ENCODE measurements around the gene UPK3BL1. TPM values are rescaled to one million over a fixed set of nuclear protein-coding genes. Genes with fewer than 3 reads are reported as not detected.
"Not testable (repeated sequence)": the region's sequence is repeated elsewhere in the genome, so short reads cannot be mapped to it uniquely, and the experiment has no call there.

Gene UPK3BL1
- total and polyA plus RNA-seq, 4 donors, result 11.2 to 54.3 (median 22.7) TPM

DNA sequence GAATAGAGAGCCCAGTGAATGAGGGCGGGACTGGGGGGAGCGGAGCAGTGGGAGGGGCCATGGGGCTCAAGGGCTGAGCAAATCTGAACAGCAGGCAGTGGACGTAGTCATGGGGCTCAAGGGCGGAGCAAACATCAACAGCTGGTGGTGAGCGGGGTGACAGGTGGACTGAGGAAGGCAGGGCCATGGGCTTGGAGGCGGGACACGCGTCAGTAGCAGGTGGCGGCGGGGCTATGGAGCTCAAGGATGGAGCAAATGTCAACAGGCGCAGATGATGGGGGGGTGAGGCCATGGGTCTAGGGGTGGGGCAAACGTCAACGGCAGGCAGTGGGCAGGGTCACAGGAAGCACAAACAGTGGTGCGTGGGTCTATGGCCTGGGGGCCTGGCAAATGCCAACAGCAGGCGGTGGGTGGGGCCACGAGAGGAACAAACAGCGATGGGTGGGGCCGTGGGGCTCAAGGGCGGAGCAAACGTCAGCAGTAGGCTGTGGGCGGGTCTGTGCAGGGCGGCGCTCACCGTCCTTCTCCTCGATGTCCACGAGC, 50.0 kb downstream of the UPK3BL1 start:
- H3K4me1 ChIP-seq (ENCODE audit: control insufficient read depth in 5 of 5, insufficient read depth in 5 of 5, low read length in 5 of 5); H3K36me3 ChIP-seq (ENCODE audit: control insufficient read depth in 4 of 4, insufficient read depth in 4 of 4, low read length in 4 of 4); H3K9ac ChIP-seq (ENCODE audit: insufficient read depth in 1 of 2, low read length in 2 of 2); DNase-seq; H3K9me3 ChIP-seq (ENCODE audit: control insufficient read depth in 4 of 4, insufficient read depth in 3 of 4, low read length in 3 of 4); H3K27me3 ChIP-seq (ENCODE audit: control insufficient read depth in 3 of 3, insufficient read depth in 3 of 3, low read length in 2 of 3); H3K4me3 ChIP-seq; H3K27ac ChIP-seq (ENCODE audit: low read depth in 1 of 2, low read length in 1 of 2): not testable (repeated sequence)
- 26 to 35% methylated on average over 6 of the region's 26 CpGs for WGBS, 2 donors
- ATAC-seq (ENCODE audit: insufficient read depth, low FRiP score), result peak; percentile 81

DNA sequence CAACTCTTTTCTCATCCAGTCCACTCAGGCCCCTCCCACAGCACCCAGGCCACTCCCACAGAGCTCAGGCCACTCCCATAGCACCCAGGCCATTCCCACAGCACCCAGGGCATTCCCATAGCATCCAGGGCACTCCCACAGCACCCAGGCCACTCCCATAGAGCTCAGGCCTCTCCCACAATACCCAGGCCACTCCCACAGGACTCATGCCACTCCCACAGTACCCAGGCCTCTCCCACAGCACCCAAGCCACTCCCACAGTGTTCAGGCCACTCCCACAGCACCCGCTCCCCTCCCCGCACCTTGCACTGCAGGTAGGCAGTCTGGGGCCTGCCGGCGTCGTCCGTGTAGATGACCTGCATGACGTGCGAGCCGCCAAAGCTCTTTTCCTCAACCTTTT, 52.7 kb downstream of the UPK3BL1 start:
- no CpG with 5 or more reads among the region's 9 CpGs for WGBS, 2 donors
- H3K4me1 ChIP-seq (ENCODE audit: control insufficient read depth in 5 of 5, insufficient read depth in 5 of 5, low read length in 5 of 5), result not testable (repeated sequence)

More for the DNA sequence above, 52.7 kb downstream of the UPK3BL1 start:
- H3K9me3 ChIP-seq (ENCODE audit: control insufficient read depth in 4 of 4, insufficient read depth in 3 of 4, low read length in 3 of 4); H3K9ac ChIP-seq (ENCODE audit: insufficient read depth in 1 of 2, low read length in 2 of 2); H3K4me3 ChIP-seq; H3K27ac ChIP-seq (ENCODE audit: low read depth in 1 of 2, low read length in 1 of 2); H3K27me3 ChIP-seq (ENCODE audit: control insufficient read depth in 3 of 3, insufficient read depth in 3 of 3, low read length in 2 of 3); DNase-seq; H3K36me3 ChIP-seq (ENCODE audit: control insufficient read depth in 4 of 4, insufficient read depth in 4 of 4, low read length in 4 of 4): not testable (repeated sequence)
- peak; percentile 64 for ATAC-seq (ENCODE audit: insufficient read depth, low FRiP score)

Small RNAs within 50 kb of the gene (small RNA-seq; reads per million reads assigned to genes)
- gene AC105052.3 (ENCODE audit: low replicate concordance) (not detected), gene UPK3BL1 (ENCODE audit: low replicate concordance) (not detected)

Other genes with a start within 250 kb of the UPK3BL1 start
- gene PRKRIP1, start 246.4 kb downstream of the UPK3BL1 start, total RNA-seq, result 10 to 100 TPM; 21.4 to 29.2 TPM
- 10 to 100 TPM; 14.6 to 25.7 TPM for gene PRKRIP1, start 246.4 kb downstream of the UPK3BL1 start, polyA plus RNA-seq
- gene ORAI2, start 209.2 kb downstream of the UPK3BL1 start, total RNA-seq, result 10 to 100 TPM; 15.0 to 39.8 TPM
- 10 to 100 TPM in 1 of 2 donors, 1 to 10 TPM in 1; 7.6 to 48.9 TPM for gene ORAI2, start 209.2 kb downstream of the UPK3BL1 start, polyA plus RNA-seq
- 10 to 100 TPM; 10.2 to 13.8 TPM for gene ALKBH4, start 177.9 kb downstream of the UPK3BL1 start, total RNA-seq
- gene ALKBH4, start 177.9 kb downstream of the UPK3BL1 start, polyA plus RNA-seq, result 10 to 100 TPM in 1 of 2 donors, 1 to 10 TPM in 1; 7.9 to 10.3 TPM
- gene LRWD1, start 177.8 kb downstream of the UPK3BL1 start, total RNA-seq, result 10 to 100 TPM; 23.5 to 28.4 TPM
- gene LRWD1, start 177.8 kb downstream of the UPK3BL1 start, polyA plus RNA-seq, result 10 to 100 TPM; 12.3 to 31.5 TPM
- gene POLR2J, start 163.9 kb downstream of the UPK3BL1 start, total RNA-seq, result 10 to 100 TPM; 10.3 to 45.0 TPM
- gene POLR2J, start 163.9 kb downstream of the UPK3BL1 start, polyA plus RNA-seq, result 100 to 1,000 TPM in 1 of 2 donors, 10 to 100 TPM in 1; 66.2 to 151 TPM
- gene RASA4B, start 125.0 kb downstream of the UPK3BL1 start, total RNA-seq, result 10 to 100 TPM in 1 of 2 donors, 1 to 10 TPM in 1; 9.7 to 11.4 TPM
- 10 to 100 TPM in 1 of 2 donors, 1 to 10 TPM in 1; 7.3 to 24.6 TPM for gene RASA4B, start 125.0 kb downstream of the UPK3BL1 start, polyA plus RNA-seq
- 10 to 100 TPM; 17.4 to 23.7 TPM for gene UPK3BL2, start 99.1 kb downstream of the UPK3BL1 start, total RNA-seq
- 10 to 100 TPM; 12.5 to 17.3 TPM for gene UPK3BL2, start 99.1 kb downstream of the UPK3BL1 start, polyA plus RNA-seq
- under 1 TPM; 0.23 to 0.34 TPM for gene SPDYE2, start 91.6 kb downstream of the UPK3BL1 start, total RNA-seq
- under 1 TPM in 1 of 2 donors, not detected in 1; 0.14 TPM for gene SPDYE2, start 91.6 kb downstream of the UPK3BL1 start, polyA plus RNA-seq
- gene POLR2J3, start 70.2 kb downstream of the UPK3BL1 start, total RNA-seq, result 10 to 100 TPM; 34.5 to 51.3 TPM
- 100 to 1,000 TPM in 1 of 2 donors, 10 to 100 TPM in 1; 47.5 to 126 TPM for gene POLR2J3, start 70.2 kb downstream of the UPK3BL1 start, polyA plus RNA-seq
- gene RASA4, start 26.0 kb downstream of the UPK3BL1 start, total RNA-seq, result 10 to 100 TPM; 21.0 to 31.2 TPM
- gene RASA4, start 26.0 kb downstream of the UPK3BL1 start, polyA plus RNA-seq, result 10 to 100 TPM; 15.4 to 56.2 TPM
- gene SPDYE2B, start 7.5 kb upstream of the UPK3BL1 start, total RNA-seq, result not detected
- not detected for gene SPDYE2B, start 7.5 kb upstream of the UPK3BL1 start, polyA plus RNA-seq
- 1 to 10 TPM; 6.9 to 9.9 TPM for gene POLR2J2, start 28.9 kb upstream of the UPK3BL1 start, total RNA-seq
- gene POLR2J2, start 28.9 kb upstream of the UPK3BL1 start, polyA plus RNA-seq, result 1 to 10 TPM; 1.3 to 6.3 TPM
- gene FAM185A, start 106.2 kb upstream of the UPK3BL1 start, total RNA-seq, result 10 to 100 TPM; 11.2 to 17.3 TPM
- gene FAM185A, start 106.2 kb upstream of the UPK3BL1 start, polyA plus RNA-seq, result 1 to 10 TPM; 2.8 to 4.8 TPM

Data from lung (tissue), 11 donors.